A549 (cell line): ENCODE measurements around the gene SLC39A11. TPM values are rescaled to one million over a fixed set of nuclear protein-coding genes. Genes with fewer than 3 reads are reported as not detected.

Experiments used
- ATAC-seq, 2 experiments: fragments of 200-7000 bp in 1 of 2; fragments of >200 bp in 1 of 2; cut with Nextera tagmentation in 1 of 2; cut with Tn5 transposase in 1 of 2; 3 replicates each; pipeline versions ENCODE4 v1.8.0 to v1.9.1; 2018 to 2020; ENCODE audit warnings: mild to moderate bottlenecking in 1 of 2, moderate library complexity in 1 of 2
- CTCF ChIA-PET: fragments of 300-600 bp; sonication (Branson Sonifier 250); formaldehyde crosslinking; extraction: SDS; loops from one replicate; lab custom pipeline; 2021; ENCODE audit warnings: antibody characterized with exemption, inconsistent platforms; lab: Yijun Ruan, JAX
- POLR2A ChIA-PET: fragments of 350-600 bp; formaldehyde crosslinking; extraction: SDS; loops from one replicate; lab custom pipeline; 2021; ENCODE audit warnings: antibody characterized with exemption, inconsistent platforms; lab: Yijun Ruan, JAX
- DNase-seq, 2 experiments: peaks; one replicate each; pipeline versions ENCODE4 v3.0.0 to v3.0.0-alpha.2; 2011 to 2016; ENCODE audit warnings: low read depth in 1 of 2, low spot score in 1 of 2
- FAIRE-seq: peaks from 2 replicates; lab custom pipeline; 2011; peaks lifted over from hg19 to GRCh38; lab: Jason Lieb, UNC
- H3K27ac ChIP-seq, 2 experiments: fragments of >200 bp; sonication (Bioruptor Twin); formaldehyde crosslinking; 3 replicates each; pipeline ENCODE4 v1.5.1; 2016 to 2017
- H3K4me1 ChIP-seq: fragments of >200 bp; sonication (Bioruptor Twin); formaldehyde crosslinking; 3 replicates; pipeline ENCODE4 v1.6.1; 2016
- H3K4me2 ChIP-seq: fragments of >200 bp; sonication (Bioruptor Twin); formaldehyde crosslinking; 3 replicates; pipeline ENCODE4 v1.6.1; 2016
- H3K4me3 ChIP-seq: fragments of >200 bp; sonication (Bioruptor Twin); formaldehyde crosslinking; 3 replicates; pipeline ENCODE4 v1.5.1; 2016
- H3K9me3 ChIP-seq: fragments of >200 bp; sonication (Bioruptor Twin); formaldehyde crosslinking; 3 replicates; pipeline ENCODE4 v1.6.1; 2016
- BHLHE40 ChIP-seq: IDR thresholded peaks from 2 replicates; pipeline ENCODE4 v1.6.1; 2012; ENCODE audit warnings: low read depth, low read length, inconsistent platforms
- CEBPB ChIP-seq, 2 experiments: fragments of >200 bp in 1 of 2; sonication (Bioruptor Twin) in 1 of 2; formaldehyde crosslinking in 1 of 2; IDR thresholded peaks; 2 replicates each; pipeline ENCODE4 v1.6.1; 2012 to 2016
- EHF ChIP-seq: fragments of 250-450 bp; sonication (Bioruptor Pico); IDR thresholded peaks from 2 replicates; pipeline ENCODE4 v1.5.0; 2020; ENCODE audit warnings: mild to moderate bottlenecking
- EHMT2 ChIP-seq: fragments of 200-600 bp; sonication (generic); IDR thresholded peaks from 2 replicates; pipeline ENCODE4 v1.6.1; 2016; ENCODE audit warnings: antibody characterized with exemption, low read depth, mild to moderate bottlenecking, moderate library complexity
- FOSL2 ChIP-seq, 2 experiments: fragments of 450-650 bp in 1 of 2; fragments of >200 bp in 1 of 2; sonication (Bioruptor Twin) in 1 of 2; formaldehyde crosslinking; IDR thresholded peaks; 2 replicates each; pipeline versions ENCODE4 v1.5.0 to v1.6.1; 2016 to 2020; ENCODE audit warnings: mild to moderate bottlenecking in 1 of 2, moderate library complexity in 1 of 2
- FOXS1 ChIP-seq: fragments of 250-450 bp; sonication (Bioruptor Pico); IDR thresholded peaks from 2 replicates; pipeline ENCODE4 v1.5.0; 2020; ENCODE audit warnings: mild to moderate bottlenecking, moderate library complexity
- HDAC2 ChIP-seq: fragments of 200-600 bp; sonication (generic); IDR thresholded peaks from 2 replicates; pipeline ENCODE4 v1.6.1; 2016
- JUN ChIP-seq, 2 experiments: fragments of >200 bp; sonication (Bioruptor Twin); formaldehyde crosslinking; IDR thresholded peaks; 2 replicates in 1 of 2; 3 replicates in 1 of 2; pipeline ENCODE4 v1.6.1; 2016 to 2017
- KDM5A ChIP-seq: fragments of 200-600 bp; sonication (generic); IDR thresholded peaks from 2 replicates; pipeline ENCODE4 v1.6.1; 2016; ENCODE audit warnings: antibody characterized with exemption, mild to moderate bottlenecking
- MAZ ChIP-seq: fragments of 150-350 bp; IDR thresholded peaks from 2 replicates; pipeline ENCODE4 v1.6.1; 2014; ENCODE audit warnings: antibody characterized with exemption, low read depth, low read length, borderline replicate concordance
- NR3C1 ChIP-seq: fragments of >200 bp; sonication (Bioruptor Twin); formaldehyde crosslinking; IDR thresholded peaks from 3 replicates; pipeline ENCODE4 v1.6.1; 2017
- PBX3 ChIP-seq: IDR thresholded peaks from 2 replicates; pipeline ENCODE4 v1.6.1; 2012
- RAD21 ChIP-seq, 2 experiments: fragments of >200 bp in 1 of 2; sonication (Bioruptor Twin) in 1 of 2; formaldehyde crosslinking in 1 of 2; IDR thresholded peaks in 1 of 2; conservative IDR thresholded peaks in 1 of 2; 2 replicates in 1 of 2; 3 replicates in 1 of 2; pipeline ENCODE4 v1.6.1; 2012 to 2018; ENCODE audit warnings: inconsistent platforms in 1 of 2
- RARB ChIP-seq: fragments of 250-450 bp; sonication (Bioruptor Pico); IDR thresholded peaks from 2 replicates; pipeline ENCODE4 v1.8.0; 2021; ENCODE audit warnings: mild to moderate bottlenecking, moderate library complexity
- RCOR1 ChIP-seq: fragments of 150-350 bp; IDR thresholded peaks from 2 replicates; pipeline ENCODE4 v1.6.1; 2014; ENCODE audit warnings: antibody characterized with exemption, low read length, low read depth
- REST ChIP-seq: fragments of 200-600 bp; sonication (generic); IDR thresholded peaks from 2 replicates; pipeline ENCODE4 v1.6.1; 2016; ENCODE audit warnings: antibody characterized with exemption, mild to moderate bottlenecking, moderate library complexity
- SREBF2 ChIP-seq: fragments of 450-650 bp; IDR thresholded peaks from 2 replicates; pipeline ENCODE4 v1.6.1; 2014; ENCODE audit warnings: mild to moderate bottlenecking, moderate library complexity
- TFCP2L1 ChIP-seq: fragments of 250-450 bp; sonication (Bioruptor Pico); IDR thresholded peaks from 2 replicates; pipeline ENCODE4 v1.5.0; 2021; ENCODE audit warnings: mild to moderate bottlenecking
- TP53 ChIP-seq: fragments of 250-450 bp; sonication (Bioruptor Pico); IDR thresholded peaks from 2 replicates; pipeline ENCODE4 v1.5.0; 2021; ENCODE audit warnings: mild to moderate bottlenecking, moderate library complexity
- ZFP36 ChIP-seq: fragments of 450-650 bp; IDR thresholded peaks from 2 replicates; pipeline ENCODE4 v1.6.1; 2014; ENCODE audit warnings: borderline replicate concordance; ENCODE audit not compliant: partially characterized antibody
- ZNF302 ChIP-seq: fragments of 250-450 bp; sonication (Bioruptor Pico); IDR thresholded peaks from 2 replicates; pipeline ENCODE4 v1.9.0; 2021; ENCODE audit warnings: inconsistent platforms, mild to moderate bottlenecking, moderate library complexity
- WGBS: methylation state at CpG from one replicate; pipeline ENCODE4 v1.1.6; 2017; ENCODE audit errors: missing lambda C conversion rate; 5-methylcytosine and 5-hydroxymethylcytosine counted together
- polyA plus RNA-seq, 4 experiments: library from polyadenylated mRNA; depleted of rRNA in 3 of 4; stranded (reverse); fragments of >200 nt; fragmentation: RNase III in 1 of 4; extraction: RNeasy Plus Mini Kit Qiagen cat#74134 plus additional on column Dnase treatment in 1 of 4; gene quantifications; 2 replicates in 3 of 4; 3 replicates in 1 of 4; pipeline ENCODE4 v1.2.3, GENCODE V29; 2011 to 2017
- TF ChIP-seq, protein P1 (sequence below): fragments of 450-650 bp; IDR thresholded peaks from 2 replicates; pipeline ENCODE4 v1.6.1; 2014; ENCODE audit warnings: antibody characterized with exemption
- TF ChIP-seq, protein P2 (sequence below): fragments of 150-350 bp; IDR thresholded peaks from 2 replicates; pipeline ENCODE4 v1.6.1; 2014; ENCODE audit warnings: low read depth, mild to moderate bottlenecking, low read length
- TF ChIP-seq, protein P3 (sequence below): fragments of >200 bp; sonication (Bioruptor Twin); formaldehyde crosslinking; IDR thresholded peaks from 2 replicates; pipeline ENCODE4 v1.6.1; 2016

SLC39A11 gene
- polyA plus RNA-seq, 2 of the 4 experiments (the other 2 are of a cell fraction) = 18.4 to 25.2 TPM

- no peak for DNase-seq
- WGBS = 57% methylated on average over 11 of the region's 11 CpGs
- ChIA-PET POLR2A (no interaction called here), CTCF (interaction anchor here (0.6 to 1.8 kb wide), 4 partner anchors 10 to 151 kb away, joined by 3 to 9 read pairs (median 4); no protein-coding TSS in a partner anchor)
- FAIRE-seq = no peak
- no peak for TF ChIP-seq ZNF302 (CRISPR knock-in tag)
- TF ChIP-seq BHLHE40 = no peak
- TF ChIP-seq REST = peak; percentile 33; the same call in 1 of the 2 replicates
- no peak for TF ChIP-seq FOSL2 (IDR thresholded peaks at IDR 0.05)
- TF ChIP-seq FOSL2 (CRISPR knock-in tag; IDR thresholded peaks at IDR 0.05) = no peak
- TF ChIP-seq TFCP2L1 (CRISPR knock-in tag) = no peak
- H3K9me3 ChIP-seq = no peaks in the 10 kb centered on the region
- no peak overlapping the region for H3K4me2 ChIP-seq
- ATAC-seq = no peak
- no peaks in the 10 kb centered on the region for H3K4me1 ChIP-seq
- H3K4me3 ChIP-seq = no peak overlapping the region
- no peak overlapping the region for H3K27ac ChIP-seq
These were observed 46.2 kb upstream of the SLC39A11 start for GRCh38 chr17:73138541-73139138.

GRCh38 chr17:73137376-73137775, 44.9 kb upstream of the SLC39A11 start:
- no peak overlapping the region for H3K27ac ChIP-seq
- no peak for DNase-seq
- no peak overlapping the region for H3K4me3 ChIP-seq
- FAIRE-seq = no peak
- TF ChIP-seq FOXS1 (CRISPR knock-in tag) = no peak
- TF ChIP-seq RARB (CRISPR knock-in tag) = no peak
- no peak for TF ChIP-seq RAD21 (conservative IDR thresholded peaks at IDR 0.05 in 1 of 2, IDR thresholded peaks at IDR 0.05 in 1 of 2)
- TF ChIP-seq MAZ = no peak
- no peak for TF ChIP-seq EHMT2
- TF ChIP-seq, protein P1, sequence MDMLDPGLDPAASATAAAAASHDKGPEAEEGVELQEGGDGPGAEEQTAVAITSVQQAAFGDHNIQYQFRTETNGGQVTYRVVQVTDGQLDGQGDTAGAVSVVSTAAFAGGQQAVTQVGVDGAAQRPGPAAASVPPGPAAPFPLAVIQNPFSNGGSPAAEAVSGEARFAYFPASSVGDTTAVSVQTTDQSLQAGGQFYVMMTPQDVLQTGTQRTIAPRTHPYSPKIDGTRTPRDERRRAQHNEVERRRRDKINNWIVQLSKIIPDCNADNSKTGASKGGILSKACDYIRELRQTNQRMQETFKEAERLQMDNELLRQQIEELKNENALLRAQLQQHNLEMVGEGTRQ = no peak
- no peak for TF ChIP-seq TP53 (CRISPR knock-in tag)
- no peak for TF ChIP-seq KDM5A
- TF ChIP-seq RCOR1 = no peak
- no peak for TF ChIP-seq JUN (IDR thresholded peaks at IDR 0.05)
- TF ChIP-seq CEBPB (IDR thresholded peaks at IDR 0.05) = no peak
- TF ChIP-seq HDAC2 = no peak
- no peak for TF ChIP-seq NR3C1
- TF ChIP-seq, protein P2, sequence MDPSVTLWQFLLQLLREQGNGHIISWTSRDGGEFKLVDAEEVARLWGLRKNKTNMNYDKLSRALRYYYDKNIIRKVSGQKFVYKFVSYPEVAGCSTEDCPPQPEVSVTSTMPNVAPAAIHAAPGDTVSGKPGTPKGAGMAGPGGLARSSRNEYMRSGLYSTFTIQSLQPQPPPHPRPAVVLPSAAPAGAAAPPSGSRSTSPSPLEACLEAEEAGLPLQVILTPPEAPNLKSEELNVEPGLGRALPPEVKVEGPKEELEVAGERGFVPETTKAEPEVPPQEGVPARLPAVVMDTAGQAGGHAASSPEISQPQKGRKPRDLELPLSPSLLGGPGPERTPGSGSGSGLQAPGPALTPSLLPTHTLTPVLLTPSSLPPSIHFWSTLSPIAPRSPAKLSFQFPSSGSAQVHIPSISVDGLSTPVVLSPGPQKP = no peak
- no peak for TF ChIP-seq ZFP36
- no peak for TF ChIP-seq PBX3
- no peak for TF ChIP-seq SREBF2
- TF ChIP-seq, protein P3, sequence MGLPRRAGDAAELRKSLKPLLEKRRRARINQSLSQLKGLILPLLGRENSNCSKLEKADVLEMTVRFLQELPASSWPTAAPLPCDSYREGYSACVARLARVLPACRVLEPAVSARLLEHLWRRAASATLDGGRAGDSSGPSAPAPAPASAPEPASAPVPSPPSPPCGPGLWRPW = no peak
- TF ChIP-seq EHF (CRISPR knock-in tag) = no peak
- no peaks in the 10 kb centered on the region for H3K4me1 ChIP-seq
- ATAC-seq = no peak
- H3K9me3 ChIP-seq = no peaks in the 10 kb centered on the region
- ChIA-PET POLR2A (no interaction called here), CTCF (interaction anchor here (1.0 to 1.8 kb wide), 3 partner anchors 15 to 577 kb away, joined by 3 to 9 read pairs (median 4); no protein-coding TSS in a partner anchor)
- 88% methylated on average over 2 of the region's 2 CpGs for WGBS
- H3K4me2 ChIP-seq = no peak overlapping the region
